HL-60 (cell line): ENCODE results near the gene LAMP5.

Experiments used
- DNase-seq, 2 experiments: peaks; one replicate each; pipeline ENCODE4 v3.0.0-alpha.2; 2010 to 2020; ENCODE audit warnings: low read depth in 1 of 2, low spot score in 1 of 2
- H3K27ac ChIP-seq: fragments of 250-450 bp; sonication (Bioruptor Pico); replicated peaks from 2 replicates; pipeline ENCODE4 v1.5.1; 2020; ENCODE audit warnings: mild to moderate bottlenecking, moderate library complexity
- H3K27me3 ChIP-seq: fragments of 250-450 bp; sonication (Bioruptor Pico); 2 replicates; pipeline ENCODE4 v1.5.1; 2021; ENCODE audit warnings: mild to moderate bottlenecking, moderate library complexity; ENCODE audit not compliant: insufficient read depth, poor library complexity, severe bottlenecking
- H3K4me3 ChIP-seq: replicated peaks from 2 replicates; pipeline ENCODE4 v1.5.1; 2011; ENCODE audit warnings: mild to moderate bottlenecking, control low read depth, low read length; ENCODE audit not compliant: insufficient read depth
- GABPA ChIP-seq: IDR thresholded peaks from 2 replicates; pipeline ENCODE4 v1.6.1; 2012; ENCODE audit warnings: low read depth
- POLR2AphosphoS5 ChIP-seq: IDR thresholded peaks from 2 replicates; pipeline ENCODE4 v1.6.1; 2012; ENCODE audit warnings: low read depth
- SPI1 ChIP-seq: IDR thresholded peaks from 2 replicates; pipeline ENCODE4 v1.6.1; 2012; ENCODE audit warnings: low read depth, mild to moderate bottlenecking, borderline replicate concordance
- TF ChIP-seq, protein P1 (sequence below): IDR thresholded peaks from 2 replicates; pipeline ENCODE4 v1.6.1; 2012; ENCODE audit warnings: low read depth; ENCODE audit not compliant: insufficient replicate concordance
- TF ChIP-seq, protein P2 (sequence below): IDR thresholded peaks from one replicate; pipeline ENCODE4 v1.5.1; 2011; ENCODE audit warnings: low read length, control low read depth, inconsistent platforms; ENCODE audit not compliant: insufficient read depth

The LAMP5 gene

GRCh38 chr20:9555781-9556180 is 41.4 kb downstream of the LAMP5 start:
- no peak for DNase-seq
- no peak overlapping the region for H3K4me3 ChIP-seq
- TF ChIP-seq GABPA (no peak), POLR2AphosphoS5 (no peak), SPI1 (no peak)
- TF ChIP-seq, protein P1, sequence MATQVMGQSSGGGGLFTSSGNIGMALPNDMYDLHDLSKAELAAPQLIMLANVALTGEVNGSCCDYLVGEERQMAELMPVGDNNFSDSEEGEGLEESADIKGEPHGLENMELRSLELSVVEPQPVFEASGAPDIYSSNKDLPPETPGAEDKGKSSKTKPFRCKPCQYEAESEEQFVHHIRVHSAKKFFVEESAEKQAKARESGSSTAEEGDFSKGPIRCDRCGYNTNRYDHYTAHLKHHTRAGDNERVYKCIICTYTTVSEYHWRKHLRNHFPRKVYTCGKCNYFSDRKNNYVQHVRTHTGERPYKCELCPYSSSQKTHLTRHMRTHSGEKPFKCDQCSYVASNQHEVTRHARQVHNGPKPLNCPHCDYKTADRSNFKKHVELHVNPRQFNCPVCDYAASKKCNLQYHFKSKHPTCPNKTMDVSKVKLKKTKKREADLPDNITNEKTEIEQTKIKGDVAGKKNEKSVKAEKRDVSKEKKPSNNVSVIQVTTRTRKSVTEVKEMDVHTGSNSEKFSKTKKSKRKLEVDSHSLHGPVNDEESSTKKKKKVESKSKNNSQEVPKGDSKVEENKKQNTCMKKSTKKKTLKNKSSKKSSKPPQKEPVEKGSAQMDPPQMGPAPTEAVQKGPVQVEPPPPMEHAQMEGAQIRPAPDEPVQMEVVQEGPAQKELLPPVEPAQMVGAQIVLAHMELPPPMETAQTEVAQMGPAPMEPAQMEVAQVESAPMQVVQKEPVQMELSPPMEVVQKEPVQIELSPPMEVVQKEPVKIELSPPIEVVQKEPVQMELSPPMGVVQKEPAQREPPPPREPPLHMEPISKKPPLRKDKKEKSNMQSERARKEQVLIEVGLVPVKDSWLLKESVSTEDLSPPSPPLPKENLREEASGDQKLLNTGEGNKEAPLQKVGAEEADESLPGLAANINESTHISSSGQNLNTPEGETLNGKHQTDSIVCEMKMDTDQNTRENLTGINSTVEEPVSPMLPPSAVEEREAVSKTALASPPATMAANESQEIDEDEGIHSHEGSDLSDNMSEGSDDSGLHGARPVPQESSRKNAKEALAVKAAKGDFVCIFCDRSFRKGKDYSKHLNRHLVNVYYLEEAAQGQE, result no peak
- TF ChIP-seq, protein P2, sequence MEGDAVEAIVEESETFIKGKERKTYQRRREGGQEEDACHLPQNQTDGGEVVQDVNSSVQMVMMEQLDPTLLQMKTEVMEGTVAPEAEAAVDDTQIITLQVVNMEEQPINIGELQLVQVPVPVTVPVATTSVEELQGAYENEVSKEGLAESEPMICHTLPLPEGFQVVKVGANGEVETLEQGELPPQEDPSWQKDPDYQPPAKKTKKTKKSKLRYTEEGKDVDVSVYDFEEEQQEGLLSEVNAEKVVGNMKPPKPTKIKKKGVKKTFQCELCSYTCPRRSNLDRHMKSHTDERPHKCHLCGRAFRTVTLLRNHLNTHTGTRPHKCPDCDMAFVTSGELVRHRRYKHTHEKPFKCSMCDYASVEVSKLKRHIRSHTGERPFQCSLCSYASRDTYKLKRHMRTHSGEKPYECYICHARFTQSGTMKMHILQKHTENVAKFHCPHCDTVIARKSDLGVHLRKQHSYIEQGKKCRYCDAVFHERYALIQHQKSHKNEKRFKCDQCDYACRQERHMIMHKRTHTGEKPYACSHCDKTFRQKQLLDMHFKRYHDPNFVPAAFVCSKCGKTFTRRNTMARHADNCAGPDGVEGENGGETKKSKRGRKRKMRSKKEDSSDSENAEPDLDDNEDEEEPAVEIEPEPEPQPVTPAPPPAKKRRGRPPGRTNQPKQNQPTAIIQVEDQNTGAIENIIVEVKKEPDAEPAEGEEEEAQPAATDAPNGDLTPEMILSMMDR, result no peak
- no peaks in the 10 kb centered on the region for H3K27me3 ChIP-seq
- H3K27ac ChIP-seq, result no peak overlapping the region

DNA sequence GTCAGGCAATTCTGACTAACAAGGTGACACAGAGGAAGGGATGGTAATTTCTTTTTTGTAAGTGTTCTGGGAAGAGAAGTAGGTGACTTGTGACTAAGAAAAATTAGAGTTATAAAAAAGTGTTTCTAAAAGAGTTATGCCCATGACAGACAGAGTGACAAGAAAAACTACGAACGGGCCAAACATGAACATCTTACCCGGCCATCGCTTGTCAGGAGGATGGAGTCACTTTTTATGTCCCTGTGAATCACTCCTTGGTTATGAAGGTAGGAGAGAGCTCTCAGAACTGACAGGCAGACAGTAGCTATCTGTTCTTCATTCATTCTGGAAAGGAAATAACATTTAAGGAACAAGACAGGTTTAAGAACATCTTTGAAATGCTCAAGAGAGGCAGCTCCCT is 43.0 kb downstream of the LAMP5 start:
- H3K27me3 ChIP-seq, result no peaks in the 10 kb centered on the region

GRCh38 chr20:9565910-9566550 is 51.6 kb downstream of the LAMP5 start:
- H3K27ac ChIP-seq, result no peak overlapping the region
- no peaks in the 10 kb centered on the region for H3K27me3 ChIP-seq
- H3K4me3 ChIP-seq, result no peak overlapping the region
- no peak for DNase-seq
- TF ChIP-seq, protein P1, result no peak
- TF ChIP-seq, protein P2, result no peak
- TF ChIP-seq POLR2AphosphoS5 (no peak), SPI1 (no peak)

More for the DNA sequence above, 43.0 kb downstream of the LAMP5 start:
- Histone ChIP-seq H3K27ac (no peak overlapping the region), H3K4me3 (no peak overlapping the region)
- TF ChIP-seq POLR2AphosphoS5, result no peak
- TF ChIP-seq, protein P2, result no peak
- TF ChIP-seq GABPA, result no peak
- TF ChIP-seq, protein P1, result no peak
- no peak for TF ChIP-seq SPI1
- no peak for DNase-seq
